Gastroesophageal sphincter (tissue), 4 donors: ENCODE results near the gene GABBR1. TPM values are rescaled to one million over a fixed set of nuclear protein-coding genes. Genes with fewer than 3 reads are reported as not detected.

Source experiments
- ATAC-seq: fragments of 150-250 bp; one replicate; pipeline ENCODE4 v1.9.1; 2016; ENCODE audit warnings: mild to moderate bottlenecking, moderate library complexity
- H3K27ac ChIP-seq, 4 donors: fragments of 200-600 bp; sonication (generic) in 3 of 4; 1 replicate in 3 of 4; 2 replicates in 1 of 4; pipeline ENCODE4 v1.5.1; 2016 to 2019
- H3K27me3 ChIP-seq: fragments of 200-600 bp; sonication (generic); one replicate; pipeline ENCODE4 v1.5.1; 2019
- H3K36me3 ChIP-seq, 2 donors: fragments of 200-600 bp; sonication (generic); one replicate each; pipeline ENCODE4 v1.5.1; 2019; ENCODE audit warnings: control low read depth in 1 of 2
- H3K4me1 ChIP-seq, 3 donors: fragments of 200-600 bp; sonication (generic); 1 replicate in 2 of 3; 2 replicates in 1 of 3; pipeline ENCODE4 v1.5.1; 2016 to 2019; ENCODE audit warnings: control low read depth in 2 of 3
- H3K4me3 ChIP-seq, 2 donors: fragments of 200-600 bp; sonication (generic); one replicate each; pipeline ENCODE4 v1.5.1; 2019; ENCODE audit warnings: mild to moderate bottlenecking in 1 of 2, moderate library complexity in 1 of 2
- H3K9me3 ChIP-seq, 3 donors: fragments of 200-600 bp; sonication (generic); one replicate each; pipeline ENCODE4 v1.5.1; 2017 to 2019; ENCODE audit warnings: control low read depth in 2 of 3
- CTCF ChIP-seq, 4 experiments: fragments of 200-600 bp in 2 of 4; fragments of 450-650 bp in 2 of 4; sonication (generic) in 1 of 4; IDR thresholded peaks; one replicate each; pipeline ENCODE4 v1.5.1; 2017 to 2019; ENCODE audit warnings: antibody characterized with exemption in 4 of 4, mild to moderate bottlenecking in 2 of 4, moderate library complexity in 2 of 4
- EP300 ChIP-seq: sonication (generic); formaldehyde crosslinking; IDR thresholded peaks from one replicate; pipeline ENCODE4 v1.6.1; 2017; ENCODE audit warnings: antibody characterized with exemption, mild to moderate bottlenecking
- POLR2A ChIP-seq, 2 donors: fragments of 450-650 bp; IDR thresholded peaks; one replicate each; pipeline ENCODE4 v1.6.1; 2017; ENCODE audit warnings: antibody characterized with exemption in 2 of 2, mild to moderate bottlenecking in 2 of 2, moderate library complexity in 1 of 2
- POLR2AphosphoS5 ChIP-seq: sonication (generic); formaldehyde crosslinking; IDR thresholded peaks from one replicate; pipeline ENCODE4 v1.6.1; 2017; ENCODE audit warnings: antibody characterized with exemption
- WGBS, 2 donors: methylation state at CpG; one replicate each; pipeline ENCODE4 v1.1.5; 2018; ENCODE audit warnings: low coverage in 1 of 2; 5-methylcytosine and 5-hydroxymethylcytosine counted together
- total RNA-seq, 4 donors: library from RNA; depleted of rRNA; stranded (reverse); fragments of >200 nt; gene quantifications; one replicate each; pipeline ENCODE4 v1.1.0, GENCODE V29; 2016

The GABBR1 gene
- total RNA-seq, 4 donors from 2014 or later, result 17.8 to 90.1 (median 44.8) TPM

- no peaks in the 10 kb centered on the region for H3K27me3 ChIP-seq
- WGBS, 2 donors, result 0 to 2% methylated on average over 6 to 16 of the region's 51 CpGs
- no peaks in the 10 kb centered on the region for H3K9me3 ChIP-seq
- ATAC-seq, result peak; percentile 65
- H3K4me3 ChIP-seq, result peak overlapping the region; percentile 54 to 63
- peak overlapping the region; percentile 62 to 89 (median 86) for H3K27ac ChIP-seq
- TF ChIP-seq POLR2A (IDR thresholded peaks at IDR 0.05) (peak; percentile 66 to 71), POLR2AphosphoS5 (peak; percentile 85), EP300 (no peak)
- H3K36me3 ChIP-seq, result peaks cover 0 to 13% of the 10 kb centered on the region in 2 donors
- peaks cover 0 to 55% (median 20%) of the 10 kb centered on the region in 3 donors for H3K4me1 ChIP-seq
Measured at GRCh38 chr6:29627755-29628418, 5.1 kb downstream of the GABBR1 start.

- Histone ChIP-seq H3K27me3 (no peaks in the 10 kb centered on the region), H3K4me3 (peak overlapping the region; percentile 54 to 63), H3K9me3 (no peaks in the 10 kb centered on the region), H3K27ac (peak overlapping the region; percentile 16 to 89 (median 86)), H3K36me3 (peaks cover 0 to 21% of the 10 kb centered on the region in 2 donors), H3K4me1 (peaks cover 0 to 53% (median 20%) of the 10 kb centered on the region in 3 donors)
- TF ChIP-seq POLR2AphosphoS5 (no peak), CTCF (IDR thresholded peaks at IDR 0.05) (no peak), EP300 (no peak), POLR2A (IDR thresholded peaks at IDR 0.05) (no peak)
- peak; percentile 1 for ATAC-seq
- WGBS, 2 donors, result 9 to 18% methylated on average over 5 to 6 of the region's 31 CpGs
Measured at GRCh38 chr6:29626948-29627754, 5.8 kb downstream of the GABBR1 start.

- peaks cover 0 to 35% (median 13%) of the 10 kb centered on the region in 3 donors for H3K4me1 ChIP-seq
- H3K4me3 ChIP-seq, result no peak overlapping the region
- no peaks in the 10 kb centered on the region for H3K9me3 ChIP-seq
- TF ChIP-seq CTCF (IDR thresholded peaks at IDR 0.05) (no peak), POLR2AphosphoS5 (no peak), POLR2A (IDR thresholded peaks at IDR 0.05) (no peak), EP300 (no peak)
- peaks cover 0 to 38% of the 10 kb centered on the region in 2 donors for H3K36me3 ChIP-seq
- peak overlapping the region in 1 of 4 donors; percentile 5 for H3K27ac ChIP-seq
- H3K27me3 ChIP-seq, result no peaks in the 10 kb centered on the region
- WGBS, 2 donors, result 63 to 64% methylated on average over 5 to 7 of the region's 7 CpGs
- ATAC-seq, result no peak
Measured at GRCh38 chr6:29625337-29625930, 7.5 kb downstream of the GABBR1 start.

- no peaks in the 10 kb centered on the region for H3K27me3 ChIP-seq
- H3K36me3 ChIP-seq, result peaks cover 0 to 47% of the 10 kb centered on the region in 2 donors
- H3K4me3 ChIP-seq, result no peak overlapping the region
- WGBS, 2 donors, result 75% methylated on average over 1 of the region's 3 CpGs; no CpG with 5 or more reads in 1 of the 2 donors
- peaks cover 0 to 28% (median 13%) of the 10 kb centered on the region in 3 donors for H3K4me1 ChIP-seq
- no peak for ATAC-seq
- H3K27ac ChIP-seq, result no peak overlapping the region
- no peak for TF ChIP-seq POLR2A (IDR thresholded peaks at IDR 0.05)
- no peak for TF ChIP-seq EP300
- no peak for TF ChIP-seq POLR2AphosphoS5
- no peaks in the 10 kb centered on the region for H3K9me3 ChIP-seq
Measured at GRCh38 chr6:29624520-29624961, 8.4 kb downstream of the GABBR1 start.

- Histone ChIP-seq H3K4me1 (no peaks in the 10 kb centered on the region), H3K4me3 (no peak overlapping the region), H3K27ac (no peak overlapping the region), H3K36me3 (peaks cover 0 to 86% of the 10 kb centered on the region in 2 donors), H3K9me3 (no peaks in the 10 kb centered on the region), H3K27me3 (no peaks in the 10 kb centered on the region)
- no peak for ATAC-seq
- TF ChIP-seq EP300, result no peak
- no peak for TF ChIP-seq POLR2AphosphoS5
- WGBS, 2 donors, result 67 to 68% methylated on average over 4 of the region's 4 CpGs
Measured at GRCh38 chr6:29620630-29621029, 12.4 kb downstream of the GABBR1 start.

- WGBS, 2 donors, result 72% methylated on average over 1 of the region's 1 CpG; no CpG with 5 or more reads in 1 of the 2 donors
Measured at GRCh38 chr6:29619578-29620160, 13.3 kb downstream of the GABBR1 start.

More at GRCh38 chr6:29619578-29620160, 13.3 kb downstream of the GABBR1 start:
- Histone ChIP-seq H3K4me3 (no peak overlapping the region), H3K27me3 (no peaks in the 10 kb centered on the region), H3K36me3 (peaks cover 0 to 96% of the 10 kb centered on the region in 2 donors), H3K4me1 (no peaks in the 10 kb centered on the region), H3K9me3 (no peaks in the 10 kb centered on the region), H3K27ac (no peak overlapping the region)
- ATAC-seq, result no peak
- no peak for TF ChIP-seq CTCF (IDR thresholded peaks at IDR 0.05)
- TF ChIP-seq POLR2AphosphoS5, result no peak
- no peak for TF ChIP-seq POLR2A (IDR thresholded peaks at IDR 0.05)
- no peak for TF ChIP-seq EP300
